ENCODE results near the gene FBLN1. TPM values are rescaled to one million over a fixed set of nuclear protein-coding genes. Genes with fewer than 3 reads are reported as not detected.
A peak's percentile ranks its signal among the peaks of the same experiment; 100 is the strongest.

FBLN1 gene
- polyA plus RNA-seq, 1 experiment = 241 TPM

DNA sequence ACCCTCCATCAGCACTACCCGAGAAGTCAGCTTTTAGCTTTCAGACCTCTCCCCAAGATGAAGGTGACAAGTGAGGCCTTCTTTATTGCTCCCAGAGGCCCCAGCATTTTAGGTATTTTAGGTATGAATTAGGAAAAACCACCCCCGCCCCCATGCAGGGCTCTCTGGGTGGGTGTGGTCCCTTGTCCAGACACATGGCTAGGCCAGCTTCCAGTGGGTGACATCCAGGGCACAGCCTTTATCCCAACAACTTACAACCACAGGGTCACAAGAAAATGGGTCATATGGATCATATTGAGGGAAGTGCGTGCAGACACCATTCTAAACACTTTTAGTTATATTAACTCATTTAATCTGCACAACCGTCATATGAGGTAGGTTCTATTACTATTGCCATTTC, 47.1 kb upstream of the FBLN1 start:
- H3K4me3 ChIP-seq (ENCODE audit: low read depth, low read length) = no peak overlapping the region
- DNase-seq (ENCODE audit: low read depth, low spot score) = no peak
- TF ChIP-seq, protein P1, sequence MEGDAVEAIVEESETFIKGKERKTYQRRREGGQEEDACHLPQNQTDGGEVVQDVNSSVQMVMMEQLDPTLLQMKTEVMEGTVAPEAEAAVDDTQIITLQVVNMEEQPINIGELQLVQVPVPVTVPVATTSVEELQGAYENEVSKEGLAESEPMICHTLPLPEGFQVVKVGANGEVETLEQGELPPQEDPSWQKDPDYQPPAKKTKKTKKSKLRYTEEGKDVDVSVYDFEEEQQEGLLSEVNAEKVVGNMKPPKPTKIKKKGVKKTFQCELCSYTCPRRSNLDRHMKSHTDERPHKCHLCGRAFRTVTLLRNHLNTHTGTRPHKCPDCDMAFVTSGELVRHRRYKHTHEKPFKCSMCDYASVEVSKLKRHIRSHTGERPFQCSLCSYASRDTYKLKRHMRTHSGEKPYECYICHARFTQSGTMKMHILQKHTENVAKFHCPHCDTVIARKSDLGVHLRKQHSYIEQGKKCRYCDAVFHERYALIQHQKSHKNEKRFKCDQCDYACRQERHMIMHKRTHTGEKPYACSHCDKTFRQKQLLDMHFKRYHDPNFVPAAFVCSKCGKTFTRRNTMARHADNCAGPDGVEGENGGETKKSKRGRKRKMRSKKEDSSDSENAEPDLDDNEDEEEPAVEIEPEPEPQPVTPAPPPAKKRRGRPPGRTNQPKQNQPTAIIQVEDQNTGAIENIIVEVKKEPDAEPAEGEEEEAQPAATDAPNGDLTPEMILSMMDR (IDR thresholded peaks at IDR 0.05; ENCODE audit: low read depth, low read length) = no peak
- H3K27ac ChIP-seq (ENCODE audit: low read depth, low read length) = no peak overlapping the region
- no peaks in the 10 kb centered on the region; the same call in 1 of the 2 replicates for H3K9me3 ChIP-seq (ENCODE audit: control insufficient read depth, insufficient read depth, low read length)
- ChIA-PET CTCF (interaction anchor here (1.0 kb wide), 1 partner anchor 16 kb away, joined by 3 read pairs; no protein-coding TSS in a partner anchor), POLR2A (interaction anchor here (0.6 kb wide), 1 partner anchor 91 kb away, joined by 3 read pairs; no protein-coding TSS in a partner anchor)
- H3K27me3 ChIP-seq (ENCODE audit: control insufficient read depth, insufficient read depth, low read length) = no peaks in the 10 kb centered on the region

GRCh38 chr22:45456811-45457210, 45.9 kb upstream of the FBLN1 start:
- POLR2A ChIA-PET = no interaction called here
- TF ChIP-seq, protein P1 (IDR thresholded peaks at IDR 0.05; ENCODE audit: low read depth, low read length) = no peak
- H3K4me3 ChIP-seq (ENCODE audit: low read depth, low read length) = no peak overlapping the region

GRCh38 chr22:45458532-45458931, 44.2 kb upstream of the FBLN1 start:
- ChIA-PET POLR2A (no interaction called here), CTCF (no interaction called here)
- Histone ChIP-seq H3K4me3 (ENCODE audit: low read depth, low read length) (no peak overlapping the region), H3K27ac (ENCODE audit: low read depth, low read length) (no peak overlapping the region), H3K9me3 (ENCODE audit: control insufficient read depth, insufficient read depth, low read length) (peaks cover under 1% of the 10 kb centered on the region), H3K27me3 (ENCODE audit: control insufficient read depth, insufficient read depth, low read length) (no peaks in the 10 kb centered on the region)
- TF ChIP-seq, protein P1 (IDR thresholded peaks at IDR 0.05; ENCODE audit: low read depth, low read length) = no peak
- no peak for DNase-seq (ENCODE audit: low read depth, low spot score)

More at GRCh38 chr22:45456811-45457210, 45.9 kb upstream of the FBLN1 start:
- Histone ChIP-seq H3K27me3 (ENCODE audit: control insufficient read depth, insufficient read depth, low read length) (no peaks in the 10 kb centered on the region), H3K9me3 (ENCODE audit: control insufficient read depth, insufficient read depth, low read length) (no peaks in the 10 kb centered on the region; the same call in 1 of the 2 replicates), H3K27ac (ENCODE audit: low read depth, low read length) (no peak overlapping the region)
- CTCF ChIA-PET = no interaction called here
- DNase-seq (ENCODE audit: low read depth, low spot score) = no peak

DNA sequence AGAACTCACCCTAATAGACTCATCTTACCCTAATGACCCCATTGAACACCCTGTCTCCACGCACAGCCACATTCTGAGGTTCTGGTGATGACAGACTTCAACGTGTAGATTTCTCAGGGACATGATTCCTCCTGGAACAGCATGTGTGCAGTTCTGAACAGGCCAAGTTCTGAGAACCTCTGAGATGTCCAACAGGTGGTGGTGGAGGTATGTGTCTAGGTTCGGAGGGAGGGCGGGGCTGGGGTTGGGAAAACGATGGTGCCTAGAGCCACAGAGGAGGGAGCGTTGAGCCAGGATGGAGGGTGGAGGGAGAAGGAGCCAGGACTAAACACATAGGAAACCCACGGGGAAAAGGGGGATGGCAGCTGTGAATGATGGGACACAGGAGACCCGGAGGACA, 43.4 kb upstream of the FBLN1 start:
- no peak overlapping the region for H3K27ac ChIP-seq (ENCODE audit: low read depth, low read length)
- H3K4me3 ChIP-seq (ENCODE audit: low read depth, low read length) = no peak overlapping the region
- peaks cover 3% of the 10 kb centered on the region for H3K9me3 ChIP-seq (ENCODE audit: control insufficient read depth, insufficient read depth, low read length)
- DNase-seq (ENCODE audit: low read depth, low spot score) = no peak
- H3K27me3 ChIP-seq (ENCODE audit: control insufficient read depth, insufficient read depth, low read length) = no peaks in the 10 kb centered on the region
- POLR2A ChIA-PET = no interaction called here
- CTCF ChIA-PET = no interaction called here
- TF ChIP-seq, protein P1 (IDR thresholded peaks at IDR 0.05; ENCODE audit: low read depth, low read length) = no peak

DNA sequence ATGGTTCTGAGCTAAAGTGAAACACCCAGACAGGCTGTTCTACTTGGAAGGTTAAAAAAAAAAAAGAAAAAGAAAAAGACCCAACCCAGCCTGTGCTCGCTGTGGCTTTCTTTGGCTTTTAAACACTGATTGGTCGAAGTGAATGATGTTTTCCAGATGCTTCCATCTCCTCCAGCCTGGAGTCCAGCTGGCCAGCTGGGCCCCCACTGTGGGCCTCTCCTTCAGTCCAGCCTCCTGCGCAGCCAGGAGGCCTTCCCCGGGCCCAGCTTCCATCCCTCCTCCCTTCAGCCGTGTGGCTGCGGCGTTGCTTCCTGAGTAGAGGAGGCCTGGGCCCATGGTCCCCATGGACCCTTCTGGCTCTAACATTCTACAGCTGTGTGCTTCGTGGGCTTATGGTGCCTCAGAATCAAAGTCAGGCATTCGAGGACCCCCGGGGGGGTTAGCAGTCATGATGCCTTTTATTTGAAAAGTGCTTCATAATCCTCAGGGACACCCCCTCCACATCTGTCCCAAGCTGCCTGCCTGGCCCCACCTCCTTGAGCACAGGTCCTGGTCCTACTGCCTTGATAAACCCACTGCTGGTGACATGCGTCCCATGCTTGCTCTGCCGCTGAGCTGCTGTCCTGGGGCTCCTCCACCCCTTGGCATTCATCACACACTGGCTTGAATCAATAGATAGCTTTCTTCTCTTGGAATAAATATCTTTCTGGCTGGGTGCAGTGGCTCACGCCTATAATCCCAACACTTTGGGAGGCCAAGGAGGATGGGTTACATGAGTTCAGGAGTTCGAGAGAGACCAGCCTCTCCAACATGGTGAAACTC, 42.2 kb upstream of the FBLN1 start:
- peak overlapping the region; percentile 47 for H3K27ac ChIP-seq (ENCODE audit: low read depth, low read length)
- TF ChIP-seq, protein P1 (IDR thresholded peaks at IDR 0.05; ENCODE audit: low read depth, low read length) = no peak
- DNase-seq (ENCODE audit: low read depth, low spot score) = peak; percentile 82
- no peaks in the 10 kb centered on the region for H3K27me3 ChIP-seq (ENCODE audit: control insufficient read depth, insufficient read depth, low read length)
- CTCF ChIA-PET = interaction anchor here (0.7 kb wide), 1 partner anchor 142 kb away, joined by 3 read pairs; no protein-coding TSS in a partner anchor
- no peak overlapping the region for H3K4me3 ChIP-seq (ENCODE audit: low read depth, low read length)
- peaks cover 3% of the 10 kb centered on the region for H3K9me3 ChIP-seq (ENCODE audit: control insufficient read depth, insufficient read depth, low read length)
- POLR2A ChIA-PET = interaction anchor here (0.6 to 1.2 kb wide), 2 partner anchors 19 to 42 kb away, joined by 3 read pairs; partner anchors contain the start of gene FBLN1

Measured in AG04450 (cell line).